Endothelial cell of umbilical vein (primary cell): Measurements from ENCODE around the gene EIF4E3. TPM values are rescaled to one million over a fixed set of nuclear protein-coding genes. Genes with fewer than 3 reads are reported as not detected.

Source experiments
- BruUV-seq: library from RNA; stranded (reverse); fragments of 400-500 nt; replicated peaks from 2 replicates; lab custom pipeline; 2021; lab: Mats Ljungman, UMichigan
- CTCF ChIA-PET: fragments of 300-600, 350-600 bp; sonication (Branson Sonifier 250); formaldehyde crosslinking; loops from one replicate; lab custom pipeline; 2021; ENCODE audit warnings: antibody characterized with exemption, inconsistent platforms; lab: Charles Lee
- POLR2A ChIA-PET: fragments of 300-600, 350-600 bp; sonication (Branson Sonifier 250); formaldehyde crosslinking; loops from one replicate; lab custom pipeline; 2021; ENCODE audit warnings: antibody characterized with exemption, inconsistent platforms; lab: Charles Lee
- DNase-seq: peaks from one replicate; pipeline ENCODE4 v3.0.0-alpha.2; 2011; ENCODE audit warnings: low read depth, low spot score
- FAIRE-seq: peaks from 2 replicates; lab custom pipeline; 2011; peaks lifted over from hg19 to GRCh38; lab: Jason Lieb, UNC
- H2AFZ ChIP-seq: 2 replicates; pipeline ENCODE4 v1.6.0; 2012; ENCODE audit warnings: low read depth, low read length, control low read depth, inconsistent platforms
- H3K27ac ChIP-seq: 2 replicates; pipeline ENCODE4 v1.5.1; 2011; ENCODE audit warnings: low read depth, mild to moderate bottlenecking, control low read depth, low read length, moderate library complexity; ENCODE audit not compliant: insufficient read depth
- H3K27me3 ChIP-seq, 2 experiments: 2 replicates each; pipeline versions ENCODE4 v1.6.0 to v1.6.1; 2011; ENCODE audit warnings: low read length in 2 of 2, mixed read lengths in 1 of 2; ENCODE audit not compliant: control insufficient read depth in 2 of 2, insufficient read depth in 2 of 2
- H3K36me3 ChIP-seq, 2 experiments: 2 replicates in 1 of 2; 3 replicates in 1 of 2; pipeline ENCODE4 v1.5.1; 2011; ENCODE audit warnings: low read length in 2 of 2, mild to moderate bottlenecking in 1 of 2, moderate library complexity in 1 of 2; ENCODE audit not compliant: control insufficient read depth in 2 of 2, insufficient read depth in 2 of 2; ENCODE audit errors: extremely low read depth in 1 of 2
- H3K4me1 ChIP-seq: 3 replicates; pipeline ENCODE4 v1.5.1; 2011; ENCODE audit warnings: mild to moderate bottlenecking, low read length; ENCODE audit not compliant: control insufficient read depth, insufficient read depth; ENCODE audit errors: extremely low read depth
- H3K4me2 ChIP-seq: 2 replicates; pipeline ENCODE4 v1.6.1; 2011; ENCODE audit warnings: low read length, control low read depth, mixed read lengths; ENCODE audit not compliant: insufficient read depth
- H3K4me3 ChIP-seq, 3 experiments: fragments of 200-600 bp in 1 of 3; sonication (generic), shearing (Covaris generic) in 1 of 3; replicated peaks in 1 of 3; 2 replicates each; pipeline ENCODE4 v1.5.1; 2011 to 2016; ENCODE audit warnings: control low read depth in 3 of 3, low read length in 3 of 3, mild to moderate bottlenecking in 2 of 3, inconsistent platforms in 1 of 3, low read depth in 1 of 3, moderate library complexity in 1 of 3; ENCODE audit not compliant: insufficient read depth in 1 of 3
- H3K79me2 ChIP-seq: 2 replicates; pipeline ENCODE4 v1.6.0; 2012; ENCODE audit warnings: low read length, inconsistent platforms; ENCODE audit not compliant: control insufficient read depth, insufficient read depth
- H3K9ac ChIP-seq: replicated peaks from 2 replicates; pipeline ENCODE3; 2011; ENCODE audit warnings: low read length, control low read depth; ENCODE audit not compliant: insufficient read depth; ENCODE audit errors: extremely low read depth
- H3K9me1 ChIP-seq: replicated peaks from 3 replicates; pipeline ENCODE4 v1.6.0; 2011; ENCODE audit warnings: mild to moderate bottlenecking, low read length; ENCODE audit not compliant: control insufficient read depth, insufficient read depth; ENCODE audit errors: extremely low read depth
- H3K9me3 ChIP-seq: replicated peaks from 2 replicates; pipeline ENCODE4 v1.5.1; 2012; ENCODE audit warnings: low read length, inconsistent platforms; ENCODE audit not compliant: control insufficient read depth, insufficient read depth
- H4K20me1 ChIP-seq: replicated peaks from 2 replicates; pipeline ENCODE3; 2011; ENCODE audit warnings: mild to moderate bottlenecking, low read length; ENCODE audit not compliant: control insufficient read depth, insufficient read depth; ENCODE audit errors: extremely low read depth
- JUN ChIP-seq: IDR thresholded peaks from 2 replicates; pipeline ENCODE4 v1.6.1; 2011; ENCODE audit warnings: borderline replicate concordance, low read depth; ENCODE audit not compliant: insufficient read length, insufficient read depth
- POLR2A ChIP-seq: IDR thresholded peaks from 2 replicates; pipeline ENCODE4 v1.6.1; 2012; ENCODE audit warnings: low read depth, mild to moderate bottlenecking, control low read depth, low read length
- dilution Hi-C: fragments of 300-500 bp; cut with MboI; formaldehyde crosslinking; loops from one replicate; pipeline ENCODE4 v1.15.0; 2019; ENCODE audit warnings: low sequenced_read_pairs; ENCODE audit not compliant: extremely low pct_ligation_motif_present
- intact Hi-C: fragments of 100-400 bp; cut with micrococcal nuclease; formaldehyde crosslinking; loops from one replicate; pipeline ENCODE4 v1.10.0; 2022
- polyA plus RNA-seq, 4 experiments: library from polyadenylated mRNA; depleted of rRNA in 3 of 4; stranded (reverse) in 3 of 4; unstranded in 1 of 4; fragments of >200 nt; gene quantifications; 2 replicates each; pipeline versions ENCODE4 v1.2.1 to v1.2.3, GENCODE V29; 2011 to 2012; ENCODE audit warnings: missing spikeins in 1 of 4
- total RNA-seq: library from RNA; stranded (reverse); gene quantifications from 2 replicates; pipeline ENCODE4 v1.2.3, GENCODE V29; 2021

Gene EIF4E3
- total and polyA plus RNA-seq, 2 donors (not counting 3 experiments of a cell fraction or from before 2014, with no cell fraction given) = 1.3 to 4.9 TPM

GRCh38 chr3:71625676-71626075 lies 99.5 kb downstream of the EIF4E3 start:
- FAIRE-seq (no peak), DNase-seq (no peak)
- ChIA-PET CTCF (no interaction called here), POLR2A (no interaction called here)
- intact Hi-C loops = no loop called here
- H3K4me3 ChIP-seq = no peak overlapping the region
- no peak overlapping the region for H3K9ac ChIP-seq
- TF ChIP-seq POLR2A = no peak
- TF ChIP-seq JUN = no peak
- no peak overlapping the region for H3K27ac ChIP-seq
- dilution Hi-C loops = no loop called here
- H3K27me3 ChIP-seq = peaks cover 8 to 10% of the 10 kb centered on the region in 2 experiments
- H3K36me3 ChIP-seq = no peaks in the 10 kb centered on the region
- no peaks in the 10 kb centered on the region for H3K9me1 ChIP-seq
- H3K4me2 ChIP-seq = no peak overlapping the region
- no peaks in the 10 kb centered on the region for H3K9me3 ChIP-seq
- no peaks in the 10 kb centered on the region for H3K4me1 ChIP-seq
- no peaks in the 10 kb centered on the region for H3K79me2 ChIP-seq
- BruUV-seq = no TSS peak
- H2AFZ ChIP-seq = no peak overlapping the region
- no peaks in the 10 kb centered on the region for H4K20me1 ChIP-seq

Other genes starting within 250 kb of the EIF4E3 start
- gene FOXP1, start 141.7 kb downstream of the EIF4E3 start, total RNA-seq = 96.9 and 107 TPM in 2 replicates
- 40.9 and 41.0 TPM in 2 replicates for gene FOXP1, start 141.7 kb downstream of the EIF4E3 start, polyA plus RNA-seq
- not detected in 2 replicates for gene GPR27, start 28.5 kb upstream of the EIF4E3 start, total RNA-seq
- gene GPR27, start 28.5 kb upstream of the EIF4E3 start, polyA plus RNA-seq = 0.03 TPM in 1 of 2 replicates, not detected in the other
- not detected in 2 replicates for gene PROK2, start 59.7 kb upstream of the EIF4E3 start, total RNA-seq
- not detected in 2 replicates for gene PROK2, start 59.7 kb upstream of the EIF4E3 start, polyA plus RNA-seq